OCI-LY3 (cell line): ENCODE measurements around the gene C11orf71.

Experiments used
- CTCF ChIP-seq: fragments of 200-600, 300-600 bp; sonication (generic); IDR thresholded peaks from 2 replicates; pipeline ENCODE4 v1.5.1; 2014; ENCODE audit warnings: antibody characterized with exemption, low read length, low read depth
- EZH2phosphoT487 ChIP-seq: fragments of 200-600 bp; shearing (Covaris generic); IDR thresholded peaks from 2 replicates; pipeline ENCODE4 v1.6.1; 2018; ENCODE audit warnings: antibody characterized with exemption, mixed run types, low read depth

- TF ChIP-seq CTCF (no peak), EZH2phosphoT487 (no peak)
Measured at GRCh38 chr11:114433376-114433775, 33.1 kb upstream of the C11orf71 start.
